ENCODE measurements around the gene KCNQ2.

The KCNQ2 gene

GRCh38 chr20:63357921-63358905 lies 114.2 kb downstream of the KCNQ2 start:
- Histone ChIP-seq H3K9ac (ENCODE audit: low read length in 5 of 5) (no peak overlapping the region), H3K4me3 (ENCODE audit: low read depth in 1 of 5, low read length in 5 of 5) (no peak overlapping the region), H3K27me3 (ENCODE audit: control insufficient read depth in 5 of 5, insufficient read depth in 4 of 5, low read length in 5 of 5) (peaks cover 44 to 62% (median 49%) of the 10 kb centered on the region in 5 donors), H3K4me1 (ENCODE audit: control insufficient read depth in 5 of 5, insufficient read depth in 5 of 5, low read length in 5 of 5) (peaks cover 0 to 2% (median 0%) of the 10 kb centered on the region in 5 donors), H3K27ac (ENCODE audit: low read depth, low read length) (no peak overlapping the region), H3K36me3 (ENCODE audit: control insufficient read depth in 5 of 5, insufficient read depth in 5 of 5, low read length in 5 of 5) (no peaks in the 10 kb centered on the region), H3K9me3 (ENCODE audit: control insufficient read depth in 5 of 5, low read length in 5 of 5) (no peaks in the 10 kb centered on the region)

GRCh38 chr20:63356931-63357879 lies 115.2 kb downstream of the KCNQ2 start:
- H3K36me3 ChIP-seq (ENCODE audit: control insufficient read depth in 5 of 5, insufficient read depth in 5 of 5, low read length in 5 of 5) = no peaks in the 10 kb centered on the region
- no peaks in the 10 kb centered on the region for H3K9me3 ChIP-seq (ENCODE audit: control insufficient read depth in 5 of 5, low read length in 5 of 5)
- H3K27me3 ChIP-seq (ENCODE audit: control insufficient read depth in 5 of 5, insufficient read depth in 4 of 5, low read length in 5 of 5) = peaks cover 36 to 58% (median 47%) of the 10 kb centered on the region in 5 donors
- H3K9ac ChIP-seq (ENCODE audit: low read length in 5 of 5) = no peak overlapping the region
- no peak overlapping the region for H3K4me3 ChIP-seq (ENCODE audit: low read depth in 1 of 5, low read length in 5 of 5)
- H3K27ac ChIP-seq (ENCODE audit: low read depth, low read length) = no peak overlapping the region
- H3K4me1 ChIP-seq (ENCODE audit: control insufficient read depth in 5 of 5, insufficient read depth in 5 of 5, low read length in 5 of 5) = peaks cover 0 to 6% (median 3%) of the 10 kb centered on the region in 5 donors

GRCh38 chr20:63356511-63356910 lies 115.9 kb downstream of the KCNQ2 start:
- Histone ChIP-seq H3K4me1 (ENCODE audit: control insufficient read depth in 5 of 5, insufficient read depth in 5 of 5, low read length in 5 of 5) (peaks cover 0 to 8% (median 3%) of the 10 kb centered on the region in 5 donors), H3K27me3 (ENCODE audit: control insufficient read depth in 5 of 5, insufficient read depth in 4 of 5, low read length in 5 of 5) (peaks cover 29 to 54% (median 40%) of the 10 kb centered on the region in 5 donors), H3K36me3 (ENCODE audit: control insufficient read depth in 5 of 5, insufficient read depth in 5 of 5, low read length in 5 of 5) (no peaks in the 10 kb centered on the region)

GRCh38 chr20:63355781-63356295 lies 116.6 kb downstream of the KCNQ2 start:
- Histone ChIP-seq H3K36me3 (ENCODE audit: control insufficient read depth in 5 of 5, insufficient read depth in 5 of 5, low read length in 5 of 5) (no peaks in the 10 kb centered on the region), H3K27ac (ENCODE audit: low read depth, low read length) (no peak overlapping the region), H3K9me3 (ENCODE audit: control insufficient read depth in 5 of 5, low read length in 5 of 5) (no peaks in the 10 kb centered on the region), H3K4me1 (ENCODE audit: control insufficient read depth in 5 of 5, insufficient read depth in 5 of 5, low read length in 5 of 5) (peaks cover 0 to 7% (median 3%) of the 10 kb centered on the region in 5 donors), H3K27me3 (ENCODE audit: control insufficient read depth in 5 of 5, insufficient read depth in 4 of 5, low read length in 5 of 5) (peaks cover 27 to 53% (median 39%) of the 10 kb centered on the region in 5 donors), H3K9ac (ENCODE audit: low read length in 5 of 5) (no peak overlapping the region), H3K4me3 (ENCODE audit: low read depth in 1 of 5, low read length in 5 of 5) (no peak overlapping the region)

More at GRCh38 chr20:63356511-63356910, 115.9 kb downstream of the KCNQ2 start:
- no peak overlapping the region for H3K27ac ChIP-seq (ENCODE audit: low read depth, low read length)
- H3K9me3 ChIP-seq (ENCODE audit: control insufficient read depth in 5 of 5, low read length in 5 of 5) = no peaks in the 10 kb centered on the region
- no peak overlapping the region for H3K4me3 ChIP-seq (ENCODE audit: low read depth in 1 of 5, low read length in 5 of 5)
- H3K9ac ChIP-seq (ENCODE audit: low read length in 5 of 5) = no peak overlapping the region

GRCh38 chr20:63354636-63355350 lies 117.7 kb downstream of the KCNQ2 start:
- peaks cover 0 to 4% (median 0%) of the 10 kb centered on the region in 5 donors for H3K9me3 ChIP-seq (ENCODE audit: control insufficient read depth in 5 of 5, low read length in 5 of 5)
- H3K9ac ChIP-seq (ENCODE audit: low read length in 5 of 5) = no peak overlapping the region
- no peaks in the 10 kb centered on the region for H3K36me3 ChIP-seq (ENCODE audit: control insufficient read depth in 5 of 5, insufficient read depth in 5 of 5, low read length in 5 of 5)
- no peak overlapping the region for H3K4me3 ChIP-seq (ENCODE audit: low read depth in 1 of 5, low read length in 5 of 5)
- peaks cover 0 to 6% (median 3%) of the 10 kb centered on the region in 5 donors for H3K4me1 ChIP-seq (ENCODE audit: control insufficient read depth in 5 of 5, insufficient read depth in 5 of 5, low read length in 5 of 5)
- peaks cover 16 to 43% (median 34%) of the 10 kb centered on the region in 5 donors for H3K27me3 ChIP-seq (ENCODE audit: control insufficient read depth in 5 of 5, insufficient read depth in 4 of 5, low read length in 5 of 5)
- no peak overlapping the region for H3K27ac ChIP-seq (ENCODE audit: low read depth, low read length)

- no peak overlapping the region for H3K9ac ChIP-seq (ENCODE audit: low read length in 5 of 5)
- no peaks in the 10 kb centered on the region for H3K36me3 ChIP-seq (ENCODE audit: control insufficient read depth in 5 of 5, insufficient read depth in 5 of 5, low read length in 5 of 5)
- no peak overlapping the region for H3K4me3 ChIP-seq (ENCODE audit: low read depth in 1 of 5, low read length in 5 of 5)
- H3K27ac ChIP-seq (ENCODE audit: low read depth, low read length) = no peak overlapping the region
- H3K9me3 ChIP-seq (ENCODE audit: control insufficient read depth in 5 of 5, low read length in 5 of 5) = peaks cover 0 to 4% (median 0%) of the 10 kb centered on the region in 5 donors
- peaks cover 0 to 6% (median 3%) of the 10 kb centered on the region in 5 donors for H3K4me1 ChIP-seq (ENCODE audit: control insufficient read depth in 5 of 5, insufficient read depth in 5 of 5, low read length in 5 of 5)
- peaks cover 9 to 28% (median 22%) of the 10 kb centered on the region in 5 donors for H3K27me3 ChIP-seq (ENCODE audit: control insufficient read depth in 5 of 5, insufficient read depth in 4 of 5, low read length in 5 of 5)
Observed at GRCh38 chr20:63352811-63353221, 119.6 kb downstream of the KCNQ2 start.

- no peak overlapping the region for H3K27ac ChIP-seq (ENCODE audit: low read depth, low read length)
- H3K4me3 ChIP-seq (ENCODE audit: low read depth in 1 of 5, low read length in 5 of 5) = no peak overlapping the region
- H3K9ac ChIP-seq (ENCODE audit: low read length in 5 of 5) = no peak overlapping the region
- no peaks in the 10 kb centered on the region for H3K36me3 ChIP-seq (ENCODE audit: control insufficient read depth in 5 of 5, insufficient read depth in 5 of 5, low read length in 5 of 5)
- peaks cover 0 to 4% (median 0%) of the 10 kb centered on the region in 5 donors for H3K9me3 ChIP-seq (ENCODE audit: control insufficient read depth in 5 of 5, low read length in 5 of 5)
- H3K27me3 ChIP-seq (ENCODE audit: control insufficient read depth in 5 of 5, insufficient read depth in 4 of 5, low read length in 5 of 5) = peaks cover 8 to 28% (median 21%) of the 10 kb centered on the region in 5 donors
- H3K4me1 ChIP-seq (ENCODE audit: control insufficient read depth in 5 of 5, insufficient read depth in 5 of 5, low read length in 5 of 5) = peaks cover 0 to 6% (median 3%) of the 10 kb centered on the region in 5 donors
Observed at GRCh38 chr20:63351811-63352591, 120.5 kb downstream of the KCNQ2 start.

- Histone ChIP-seq H3K27ac (ENCODE audit: low read depth, low read length) (no peak overlapping the region), H3K27me3 (ENCODE audit: control insufficient read depth in 5 of 5, insufficient read depth in 4 of 5, low read length in 5 of 5) (peaks cover 8 to 27% (median 17%) of the 10 kb centered on the region in 5 donors), H3K9ac (ENCODE audit: low read length in 5 of 5) (no peak overlapping the region), H3K9me3 (ENCODE audit: control insufficient read depth in 5 of 5, low read length in 5 of 5) (peaks cover 0 to 4% (median 0%) of the 10 kb centered on the region in 5 donors), H3K4me1 (ENCODE audit: control insufficient read depth in 5 of 5, insufficient read depth in 5 of 5, low read length in 5 of 5) (peaks cover 0 to 13% (median 8%) of the 10 kb centered on the region in 5 donors), H3K4me3 (ENCODE audit: low read depth in 1 of 5, low read length in 5 of 5) (no peak overlapping the region), H3K36me3 (ENCODE audit: control insufficient read depth in 5 of 5, insufficient read depth in 5 of 5, low read length in 5 of 5) (no peaks in the 10 kb centered on the region)
Observed at GRCh38 chr20:63351326-63351700, 121.1 kb downstream of the KCNQ2 start.
